ENCODE measurements around the gene SNAPC2.

Gene SNAPC2

DNA sequence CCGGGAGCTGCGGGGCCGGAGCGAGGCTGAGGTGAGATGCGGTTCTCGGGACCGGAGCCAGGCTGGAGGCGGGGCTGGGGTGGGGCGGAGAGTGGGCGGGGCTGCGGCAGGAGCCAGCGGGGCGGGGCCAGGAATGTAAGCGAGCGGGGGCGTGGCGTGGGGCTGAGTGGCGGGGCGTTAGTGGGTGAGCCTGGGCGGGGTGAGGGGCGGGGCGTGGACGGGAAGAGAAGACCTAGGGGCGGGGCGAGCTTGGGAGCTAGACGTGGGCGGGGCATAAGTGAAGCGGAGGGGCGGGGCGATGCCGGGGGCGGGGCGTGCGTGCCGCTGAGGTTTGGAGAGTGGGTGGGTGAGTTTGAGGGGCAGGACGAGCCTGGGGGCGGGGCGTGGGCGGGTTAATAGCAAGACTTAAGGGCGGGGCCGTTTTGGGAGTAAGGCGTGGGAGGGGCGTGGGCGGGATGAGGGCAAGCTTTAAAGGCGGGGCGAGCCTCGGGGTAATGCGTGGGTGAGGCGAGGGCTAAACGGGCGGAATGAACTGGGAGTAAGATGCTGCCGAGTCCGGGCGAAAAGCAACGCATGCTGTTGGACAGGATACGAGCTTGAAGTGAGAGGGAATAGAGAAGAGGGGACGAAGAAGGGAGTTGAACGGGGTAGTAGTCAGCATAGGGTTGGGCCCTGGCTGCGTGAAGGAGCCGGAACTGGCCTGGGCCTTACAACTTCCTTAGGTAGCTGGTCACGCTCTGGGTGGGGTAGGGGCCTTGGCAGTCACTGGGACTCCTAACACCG lies 572 bp downstream of the SNAPC2 start:
- Histone ChIP-seq H3K27ac (peak overlapping the region; percentile 95), H3K9me3 (no peaks in the 10 kb centered on the region), H3K27me3 (peaks cover 66% of the 10 kb centered on the region), H3K4me1 (ENCODE audit: control insufficient read depth in 1 of 2, insufficient read depth in 1 of 2, low read depth in 1 of 2, low read length in 1 of 2) (peaks cover 41 to 64% of the 10 kb centered on the region in 2 experiments), H3K4me3 (ENCODE audit: low read depth in 1 of 2, low read length in 1 of 2) (peak overlapping the region; percentile 76 to 100), H3K36me3 (no peaks in the 10 kb centered on the region)
- TF ChIP-seq, protein P1, sequence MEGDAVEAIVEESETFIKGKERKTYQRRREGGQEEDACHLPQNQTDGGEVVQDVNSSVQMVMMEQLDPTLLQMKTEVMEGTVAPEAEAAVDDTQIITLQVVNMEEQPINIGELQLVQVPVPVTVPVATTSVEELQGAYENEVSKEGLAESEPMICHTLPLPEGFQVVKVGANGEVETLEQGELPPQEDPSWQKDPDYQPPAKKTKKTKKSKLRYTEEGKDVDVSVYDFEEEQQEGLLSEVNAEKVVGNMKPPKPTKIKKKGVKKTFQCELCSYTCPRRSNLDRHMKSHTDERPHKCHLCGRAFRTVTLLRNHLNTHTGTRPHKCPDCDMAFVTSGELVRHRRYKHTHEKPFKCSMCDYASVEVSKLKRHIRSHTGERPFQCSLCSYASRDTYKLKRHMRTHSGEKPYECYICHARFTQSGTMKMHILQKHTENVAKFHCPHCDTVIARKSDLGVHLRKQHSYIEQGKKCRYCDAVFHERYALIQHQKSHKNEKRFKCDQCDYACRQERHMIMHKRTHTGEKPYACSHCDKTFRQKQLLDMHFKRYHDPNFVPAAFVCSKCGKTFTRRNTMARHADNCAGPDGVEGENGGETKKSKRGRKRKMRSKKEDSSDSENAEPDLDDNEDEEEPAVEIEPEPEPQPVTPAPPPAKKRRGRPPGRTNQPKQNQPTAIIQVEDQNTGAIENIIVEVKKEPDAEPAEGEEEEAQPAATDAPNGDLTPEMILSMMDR (IDR thresholded peaks at IDR 0.05), result peak; percentile 52

DNA sequence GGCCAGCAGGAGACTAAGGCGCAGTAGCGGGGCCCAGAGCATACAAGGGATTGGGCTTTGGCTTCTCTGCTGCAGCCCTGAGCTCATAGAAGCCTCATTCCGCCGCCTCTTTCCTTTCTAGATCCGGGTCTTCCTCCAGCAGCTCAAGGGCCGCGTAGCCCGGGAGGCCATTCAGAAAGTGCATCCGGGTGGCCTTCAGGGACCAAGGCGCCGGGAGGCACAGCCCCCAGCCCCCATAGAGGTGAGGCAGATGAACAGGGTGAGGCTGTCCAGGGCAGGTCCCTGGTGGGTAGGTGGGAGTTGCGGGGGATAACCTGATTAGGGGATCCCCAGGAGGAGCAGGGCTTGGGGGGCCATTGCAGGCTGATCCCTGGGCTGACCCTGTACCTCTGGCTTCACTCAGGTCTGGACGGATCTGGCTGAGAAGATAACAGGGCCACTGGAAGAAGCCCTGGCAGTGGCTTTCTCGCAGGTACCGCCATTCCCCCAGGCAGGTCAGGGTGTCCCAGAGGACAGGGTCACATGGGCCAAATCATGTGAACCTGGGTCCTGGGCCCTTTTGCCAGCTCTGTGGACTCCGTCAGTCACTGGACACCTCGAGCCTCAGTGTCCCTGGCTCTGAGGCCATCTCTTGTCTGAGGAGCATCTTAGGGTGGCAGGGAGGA lies 1.3 kb downstream of the SNAPC2 start:
- Histone ChIP-seq H3K9me3 (no peaks in the 10 kb centered on the region), H3K36me3 (no peaks in the 10 kb centered on the region), H3K27me3 (peaks cover 66% of the 10 kb centered on the region), H3K4me3 (ENCODE audit: low read depth in 1 of 2, low read length in 1 of 2) (peak overlapping the region; percentile 76 to 100), H3K27ac (peak overlapping the region; percentile 95), H3K4me1 (ENCODE audit: control insufficient read depth in 1 of 2, insufficient read depth in 1 of 2, low read depth in 1 of 2, low read length in 1 of 2) (peaks cover 36 to 60% of the 10 kb centered on the region in 2 experiments)
- TF ChIP-seq, protein P1 (IDR thresholded peaks at IDR 0.05), result no peak

DNA sequence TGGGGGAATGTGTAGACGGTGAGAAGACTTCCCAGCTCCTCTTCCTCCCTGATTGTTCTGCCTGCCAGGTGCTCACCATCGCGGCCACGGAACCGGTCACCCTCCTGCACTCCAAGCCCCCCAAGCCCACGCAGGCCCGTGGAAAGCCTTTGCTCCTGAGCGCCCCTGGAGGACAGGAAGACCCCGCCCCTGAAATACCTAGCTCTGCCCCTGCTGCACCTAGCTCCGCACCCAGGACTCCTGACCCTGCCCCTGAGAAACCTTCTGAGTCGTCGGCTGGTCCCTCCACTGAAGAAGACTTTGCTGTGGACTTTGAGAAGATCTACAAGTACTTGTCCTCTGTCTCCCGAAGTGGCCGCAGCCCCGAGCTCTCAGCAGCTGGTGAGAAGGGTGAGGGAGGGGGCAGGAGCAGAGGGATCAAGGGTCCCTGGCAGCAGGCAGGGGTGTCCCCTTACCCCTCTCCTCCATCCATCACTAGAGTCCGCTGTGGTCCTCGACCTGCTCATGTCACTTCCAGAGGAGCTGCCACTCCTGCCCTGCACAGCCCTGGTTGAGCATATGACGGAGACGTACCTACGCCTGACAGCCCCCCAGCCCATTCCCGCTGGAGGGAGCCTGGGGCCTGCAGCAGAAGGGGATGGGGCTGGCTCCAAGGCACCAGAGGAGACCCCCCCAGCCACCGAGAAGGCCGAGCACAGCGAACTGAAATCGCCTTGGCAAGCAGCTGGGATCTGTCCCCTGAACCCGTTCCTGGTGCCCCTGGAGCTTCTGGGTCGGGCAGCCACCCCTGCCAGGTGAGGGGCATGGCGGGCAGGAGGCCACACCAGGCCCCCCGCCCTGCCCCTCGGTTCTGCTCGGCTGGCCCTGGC lies 2.1 kb downstream of the SNAPC2 start:
- Histone ChIP-seq H3K4me1 (ENCODE audit: control insufficient read depth in 1 of 2, insufficient read depth in 1 of 2, low read depth in 1 of 2, low read length in 1 of 2) (peaks cover 32 to 52% of the 10 kb centered on the region in 2 experiments), H3K4me3 (ENCODE audit: low read depth in 1 of 2, low read length in 1 of 2) (no peak overlapping the region)

DNA sequence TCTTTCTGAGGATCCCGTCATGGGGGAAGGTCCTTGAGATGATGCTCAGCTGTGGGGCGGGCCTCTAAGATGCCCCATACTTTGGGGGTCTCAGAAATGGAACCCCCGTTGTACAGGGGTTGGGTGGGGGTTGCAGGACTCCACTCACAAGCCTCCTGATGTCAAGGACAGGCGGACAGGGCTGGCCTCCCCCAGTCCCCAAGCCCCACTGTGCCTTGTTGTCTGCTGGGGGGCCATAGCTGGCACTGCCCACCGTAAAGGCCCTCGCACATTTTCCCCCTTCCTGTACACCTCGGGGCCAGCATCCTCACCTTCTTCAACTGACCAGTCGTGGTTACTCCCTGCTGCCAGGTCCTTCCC lies 2.7 kb downstream of the SNAPC2 start:
- H3K9me3 ChIP-seq, result no peaks in the 10 kb centered on the region
- H3K36me3 ChIP-seq, result no peaks in the 10 kb centered on the region
- H3K27me3 ChIP-seq, result peaks cover 55% of the 10 kb centered on the region
- TF ChIP-seq, protein P1 (IDR thresholded peaks at IDR 0.05), result no peak
- H3K4me3 ChIP-seq (ENCODE audit: low read depth in 1 of 2, low read length in 1 of 2), result no peak overlapping the region
- no peak overlapping the region for H3K27ac ChIP-seq
- peaks cover 26 to 46% of the 10 kb centered on the region in 2 experiments for H3K4me1 ChIP-seq (ENCODE audit: control insufficient read depth in 1 of 2, insufficient read depth in 1 of 2, low read depth in 1 of 2, low read length in 1 of 2)

More for the DNA sequence above, 2.1 kb downstream of the SNAPC2 start:
- Histone ChIP-seq H3K9me3 (no peaks in the 10 kb centered on the region), H3K27me3 (peaks cover 61% of the 10 kb centered on the region), H3K27ac (peak overlapping the region; percentile 95), H3K36me3 (no peaks in the 10 kb centered on the region)
- TF ChIP-seq, protein P1 (IDR thresholded peaks at IDR 0.05), result no peak
